ENCODE results near the gene FPGS. TPM values are rescaled to one million over a fixed set of nuclear protein-coding genes. Genes with fewer than 3 reads are reported as not detected.

The FPGS gene
- total RNA-seq, 1 experiment from 2014 or later, result 81.7 TPM

DNA sequence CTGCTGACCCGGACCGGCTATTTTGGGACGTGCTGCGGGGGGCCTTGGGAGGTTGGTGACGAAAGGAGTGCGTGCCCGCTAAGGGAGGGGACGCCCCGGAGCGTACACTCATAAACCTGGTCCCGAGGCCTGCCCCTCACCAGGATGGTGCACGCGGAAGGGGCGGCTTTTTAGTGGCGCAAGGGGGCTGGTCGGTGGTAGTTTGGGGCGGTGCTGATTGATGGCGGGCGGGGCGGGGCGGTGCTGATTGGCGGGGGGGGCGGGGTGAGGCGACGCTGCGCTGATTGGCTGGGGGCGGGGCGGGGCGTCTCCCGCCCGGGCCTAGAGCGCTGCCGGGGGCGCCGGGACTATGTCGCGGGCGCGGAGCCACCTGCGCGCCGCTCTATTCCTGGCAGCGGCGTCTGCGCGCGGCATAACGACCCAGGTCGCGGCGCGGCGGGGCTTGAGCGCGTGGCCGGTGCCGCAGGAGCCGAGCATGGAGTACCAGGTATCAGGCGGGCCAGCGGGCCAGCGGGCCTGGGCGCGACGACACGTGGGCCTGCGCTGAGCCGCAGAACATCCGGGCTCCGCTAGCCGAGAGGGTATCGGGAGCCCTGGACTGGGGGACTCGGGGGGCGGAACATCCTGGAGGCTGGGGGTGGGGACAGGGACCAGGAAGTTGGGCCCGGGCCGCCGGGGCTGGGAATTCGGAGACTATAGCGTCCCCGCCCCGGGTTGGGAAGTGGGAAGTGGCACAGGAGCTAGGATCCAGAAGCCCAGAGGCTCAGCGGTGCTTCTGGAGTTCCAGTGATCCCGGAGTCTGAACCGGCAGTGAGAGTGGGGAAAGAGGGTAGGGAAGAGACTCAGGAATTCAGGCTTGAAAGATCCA lies at the start of gene FPGS (continued):
- TF ChIP-seq, protein P1, sequence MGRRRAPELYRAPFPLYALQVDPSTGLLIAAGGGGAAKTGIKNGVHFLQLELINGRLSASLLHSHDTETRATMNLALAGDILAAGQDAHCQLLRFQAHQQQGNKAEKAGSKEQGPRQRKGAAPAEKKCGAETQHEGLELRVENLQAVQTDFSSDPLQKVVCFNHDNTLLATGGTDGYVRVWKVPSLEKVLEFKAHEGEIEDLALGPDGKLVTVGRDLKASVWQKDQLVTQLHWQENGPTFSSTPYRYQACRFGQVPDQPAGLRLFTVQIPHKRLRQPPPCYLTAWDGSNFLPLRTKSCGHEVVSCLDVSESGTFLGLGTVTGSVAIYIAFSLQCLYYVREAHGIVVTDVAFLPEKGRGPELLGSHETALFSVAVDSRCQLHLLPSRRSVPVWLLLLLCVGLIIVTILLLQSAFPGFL (CRISPR knock-in tag; IDR thresholded peaks at IDR 0.05; ENCODE audit: borderline replicate concordance), result 0 out of 2 replicates have a peak, but pooled peaks have one; percentile 13
- TF ChIP-seq SMAD3 (CRISPR knock-in tag; IDR thresholded peaks at IDR 0.05; ENCODE audit: borderline replicate concordance) (peak; percentile 73; the same call in 1 of the 2 replicates), ETV6 (CRISPR knock-in tag; IDR thresholded peaks at IDR 0.05) (0 out of 2 replicates have a peak, but pooled peaks have one; percentile 39), IRF2 (CRISPR knock-in tag; IDR thresholded peaks at IDR 0.05; ENCODE audit: borderline replicate concordance, low read depth) (no peak), FOXK1 (CRISPR knock-in tag; IDR thresholded peaks at IDR 0.05) (peak; percentile 71), EMX1 (CRISPR knock-in tag; IDR thresholded peaks at IDR 0.05) (peak; percentile 45; the same call in 1 of the 2 replicates), FOXJ3 (CRISPR knock-in tag; IDR thresholded peaks at IDR 0.05; ENCODE audit: borderline replicate concordance) (no peak), PRRX2 (CRISPR knock-in tag; IDR thresholded peaks at IDR 0.05) (no peak)
- TF ChIP-seq, protein P2, sequence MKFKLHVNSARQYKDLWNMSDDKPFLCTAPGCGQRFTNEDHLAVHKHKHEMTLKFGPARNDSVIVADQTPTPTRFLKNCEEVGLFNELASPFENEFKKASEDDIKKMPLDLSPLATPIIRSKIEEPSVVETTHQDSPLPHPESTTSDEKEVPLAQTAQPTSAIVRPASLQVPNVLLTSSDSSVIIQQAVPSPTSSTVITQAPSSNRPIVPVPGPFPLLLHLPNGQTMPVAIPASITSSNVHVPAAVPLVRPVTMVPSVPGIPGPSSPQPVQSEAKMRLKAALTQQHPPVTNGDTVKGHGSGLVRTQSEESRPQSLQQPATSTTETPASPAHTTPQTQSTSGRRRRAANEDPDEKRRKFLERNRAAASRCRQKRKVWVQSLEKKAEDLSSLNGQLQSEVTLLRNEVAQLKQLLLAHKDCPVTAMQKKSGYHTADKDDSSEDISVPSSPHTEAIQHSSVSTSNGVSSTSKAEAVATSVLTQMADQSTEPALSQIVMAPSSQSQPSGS (CRISPR knock-in tag; IDR thresholded peaks at IDR 0.05; ENCODE audit: borderline replicate concordance, low read depth), result no peak
- TF ChIP-seq, protein P3, sequence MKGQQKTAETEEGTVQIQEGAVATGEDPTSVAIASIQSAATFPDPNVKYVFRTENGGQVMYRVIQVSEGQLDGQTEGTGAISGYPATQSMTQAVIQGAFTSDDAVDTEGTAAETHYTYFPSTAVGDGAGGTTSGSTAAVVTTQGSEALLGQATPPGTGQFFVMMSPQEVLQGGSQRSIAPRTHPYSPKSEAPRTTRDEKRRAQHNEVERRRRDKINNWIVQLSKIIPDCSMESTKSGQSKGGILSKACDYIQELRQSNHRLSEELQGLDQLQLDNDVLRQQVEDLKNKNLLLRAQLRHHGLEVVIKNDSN (CRISPR knock-in tag; IDR thresholded peaks at IDR 0.05), result peak; percentile 76; the same call in 1 of the 2 replicates
- TF ChIP-seq, protein P4, sequence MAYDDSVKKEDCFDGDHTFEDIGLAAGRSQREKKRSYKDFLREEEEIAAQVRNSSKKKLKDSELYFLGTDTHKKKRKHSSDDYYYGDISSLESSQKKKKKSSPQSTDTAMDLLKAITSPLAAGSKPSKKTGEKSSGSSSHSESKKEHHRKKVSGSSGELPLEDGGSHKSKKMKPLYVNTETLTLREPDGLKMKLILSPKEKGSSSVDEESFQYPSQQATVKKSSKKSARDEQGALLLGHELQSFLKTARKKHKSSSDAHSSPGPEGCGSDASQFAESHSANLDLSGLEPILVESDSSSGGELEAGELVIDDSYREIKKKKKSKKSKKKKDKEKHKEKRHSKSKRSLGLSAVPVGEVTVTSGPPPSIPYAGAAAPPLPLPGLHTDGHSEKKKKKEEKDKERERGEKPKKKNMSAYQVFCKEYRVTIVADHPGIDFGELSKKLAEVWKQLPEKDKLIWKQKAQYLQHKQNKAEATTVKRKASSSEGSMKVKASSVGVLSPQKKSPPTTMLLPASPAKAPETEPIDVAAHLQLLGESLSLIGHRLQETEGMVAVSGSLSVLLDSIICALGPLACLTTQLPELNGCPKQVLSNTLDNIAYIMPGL (CRISPR knock-in tag; IDR thresholded peaks at IDR 0.05), result peak; percentile 74; the same call in 1 of the 2 replicates
- TF ChIP-seq, protein P5, sequence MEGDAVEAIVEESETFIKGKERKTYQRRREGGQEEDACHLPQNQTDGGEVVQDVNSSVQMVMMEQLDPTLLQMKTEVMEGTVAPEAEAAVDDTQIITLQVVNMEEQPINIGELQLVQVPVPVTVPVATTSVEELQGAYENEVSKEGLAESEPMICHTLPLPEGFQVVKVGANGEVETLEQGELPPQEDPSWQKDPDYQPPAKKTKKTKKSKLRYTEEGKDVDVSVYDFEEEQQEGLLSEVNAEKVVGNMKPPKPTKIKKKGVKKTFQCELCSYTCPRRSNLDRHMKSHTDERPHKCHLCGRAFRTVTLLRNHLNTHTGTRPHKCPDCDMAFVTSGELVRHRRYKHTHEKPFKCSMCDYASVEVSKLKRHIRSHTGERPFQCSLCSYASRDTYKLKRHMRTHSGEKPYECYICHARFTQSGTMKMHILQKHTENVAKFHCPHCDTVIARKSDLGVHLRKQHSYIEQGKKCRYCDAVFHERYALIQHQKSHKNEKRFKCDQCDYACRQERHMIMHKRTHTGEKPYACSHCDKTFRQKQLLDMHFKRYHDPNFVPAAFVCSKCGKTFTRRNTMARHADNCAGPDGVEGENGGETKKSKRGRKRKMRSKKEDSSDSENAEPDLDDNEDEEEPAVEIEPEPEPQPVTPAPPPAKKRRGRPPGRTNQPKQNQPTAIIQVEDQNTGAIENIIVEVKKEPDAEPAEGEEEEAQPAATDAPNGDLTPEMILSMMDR (IDR thresholded peaks at IDR 0.05), result no peak
- TF ChIP-seq, protein P6, sequence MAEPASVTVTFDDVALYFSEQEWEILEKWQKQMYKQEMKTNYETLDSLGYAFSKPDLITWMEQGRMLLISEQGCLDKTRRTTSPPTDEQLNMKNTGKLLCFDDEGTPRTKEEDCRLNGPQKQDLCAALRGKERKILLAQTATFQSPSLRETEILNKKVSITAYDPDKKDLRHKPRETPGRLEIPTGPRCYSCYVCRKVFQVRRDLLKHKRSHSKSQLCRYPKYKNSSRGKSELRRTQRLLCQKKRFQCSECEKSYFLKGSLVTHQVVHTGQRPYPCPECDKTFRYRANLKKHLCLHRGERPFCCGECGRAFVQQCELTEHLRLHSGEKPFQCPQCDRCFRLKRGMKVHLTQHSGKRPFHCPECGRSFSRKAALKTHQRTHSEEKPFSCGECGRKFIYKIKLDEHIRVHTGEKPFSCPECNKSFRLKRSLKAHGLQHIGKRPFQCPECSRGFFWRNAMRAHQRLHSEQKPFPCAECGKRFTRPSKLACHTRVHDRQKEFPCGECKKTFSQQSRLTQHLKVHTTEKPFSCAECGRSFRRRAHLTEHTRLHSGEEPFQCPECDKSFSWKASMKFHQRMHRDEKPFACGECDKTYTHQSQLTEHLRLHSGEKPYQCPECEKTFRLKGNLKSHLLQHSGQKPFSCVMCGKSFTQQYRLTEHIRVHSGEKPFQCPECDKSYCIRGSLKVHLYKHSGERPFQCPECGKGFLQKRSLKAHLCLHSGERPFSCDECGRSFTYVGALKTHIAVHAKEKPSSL (CRISPR knock-in tag; conservative IDR thresholded peaks at IDR 0.05), result no peak
- TF ChIP-seq, protein P7, sequence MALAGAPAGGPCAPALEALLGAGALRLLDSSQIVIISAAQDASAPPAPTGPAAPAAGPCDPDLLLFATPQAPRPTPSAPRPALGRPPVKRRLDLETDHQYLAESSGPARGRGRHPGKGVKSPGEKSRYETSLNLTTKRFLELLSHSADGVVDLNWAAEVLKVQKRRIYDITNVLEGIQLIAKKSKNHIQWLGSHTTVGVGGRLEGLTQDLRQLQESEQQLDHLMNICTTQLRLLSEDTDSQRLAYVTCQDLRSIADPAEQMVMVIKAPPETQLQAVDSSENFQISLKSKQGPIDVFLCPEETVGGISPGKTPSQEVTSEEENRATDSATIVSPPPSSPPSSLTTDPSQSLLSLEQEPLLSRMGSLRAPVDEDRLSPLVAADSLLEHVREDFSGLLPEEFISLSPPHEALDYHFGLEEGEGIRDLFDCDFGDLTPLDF (CRISPR knock-in tag; IDR thresholded peaks at IDR 0.05), result no peak

Data from WTC11 (cell line).